ENCODE measurements around the gene C18orf63. TPM values are rescaled to one million over a fixed set of nuclear protein-coding genes. Genes with fewer than 3 reads are reported as not detected.

C18orf63 gene
- total RNA-seq, 1 experiment from 2014 or later, result not detected

Other genes with a start within 250 kb of the C18orf63 start
- gene FBXO15, start 168.0 kb upstream of the C18orf63 start, total RNA-seq (2014; rRNA removed; shearing (Covaris generic)), result 0.41 TPM in 1 of 2 replicates, not detected in the other
- 29.2 and 38.6 TPM in 2 replicates for gene TIMM21, start 167.3 kb upstream of the C18orf63 start, total RNA-seq (2014; rRNA removed; shearing (Covaris generic))
- gene CYB5A, start 23.9 kb upstream of the C18orf63 start, total RNA-seq (2014; rRNA removed; shearing (Covaris generic)), result 8.6 and 10.6 TPM in 2 replicates
- gene DIPK1C, start 141.5 kb downstream of the C18orf63 start, total RNA-seq (2014; rRNA removed; shearing (Covaris generic)), result 1.6 TPM in 1 of 2 replicates, not detected in the other
- gene CNDP2, start 180.5 kb downstream of the C18orf63 start, total RNA-seq (2014; rRNA removed; shearing (Covaris generic)), result 42.9 and 57.3 TPM in 2 replicates
- not detected in 2 replicates for gene CNDP1, start 218.7 kb downstream of the C18orf63 start, total RNA-seq (2014; rRNA removed; shearing (Covaris generic))